Endothelial cell of umbilical vein (primary cell): ENCODE measurements around the gene CXCR2.

ENCODE experiments used
- CTCF ChIP-seq, 2 donors: IDR thresholded peaks; 1 replicate in 1 of 2; 2 replicates in 1 of 2; pipeline ENCODE4 v1.5.1; 2011; ENCODE audit warnings: low read length in 2 of 2, mild to moderate bottlenecking in 2 of 2, moderate library complexity in 2 of 2, control low read depth in 1 of 2, inconsistent platforms in 1 of 2, low read depth in 1 of 2; ENCODE audit not compliant: insufficient read depth in 1 of 2; ENCODE audit errors: extremely low read depth in 1 of 2
- EZH2 ChIP-seq: IDR thresholded peaks from 2 replicates; pipeline ENCODE4 v1.6.1; 2012; ENCODE audit warnings: borderline replicate concordance, low read depth, mild to moderate bottlenecking, moderate library complexity, low read length, inconsistent platforms; ENCODE audit not compliant: severe bottlenecking
- GATA2 ChIP-seq: IDR thresholded peaks from 2 replicates; pipeline ENCODE4 v1.7.0; 2011; ENCODE audit warnings: low read depth, mild to moderate bottlenecking, moderate library complexity, mixed read lengths, low read length; ENCODE audit not compliant: insufficient read length, insufficient read depth
- MYC ChIP-seq: IDR thresholded peaks from one replicate; pipeline ENCODE4 v1.6.1; 2011; ENCODE audit warnings: mild to moderate bottlenecking, low read depth, low read length
- POLR2A ChIP-seq: IDR thresholded peaks from 2 replicates; pipeline ENCODE4 v1.6.1; 2012; ENCODE audit warnings: low read depth, mild to moderate bottlenecking, control low read depth, low read length

- TF ChIP-seq CTCF (IDR thresholded peaks at IDR 0.05; ENCODE audit: extremely low read depth in 1 of 2, insufficient read depth in 1 of 2, low read depth in 1 of 2, low read length in 2 of 2): no peak
- no peak for TF ChIP-seq POLR2A
- no peak for TF ChIP-seq EZH2
- no peak for TF ChIP-seq MYC
- TF ChIP-seq GATA2: no peak
These were observed at the start of gene CXCR2 for GRCh38 chr2:218125626-218126080.
